ENCODE measurements around the gene EFCAB14.

Gene EFCAB14

GRCh38 chr1:46689897-46690296 is 29.0 kb downstream of the EFCAB14 start:
- Mint-ChIP-seq H3K4me1 (peaks cover 6% of the 10 kb centered on the region), H3K27ac (ENCODE audit: low read depth) (no peak overlapping the region), H3K36me3 (ENCODE audit: insufficient read depth) (peaks cover 62% of the 10 kb centered on the region), H3K27me3 (no peaks in the 10 kb centered on the region), H3K9me3 (no peaks in the 10 kb centered on the region), H3K4me3 (no peak overlapping the region)
- DNase-seq (ENCODE audit: low spot score in 2 of 2) = no peak
- no peak for ATAC-seq (replicated peaks; ENCODE audit: extremely low read depth, poor library complexity, severe bottlenecking)

GRCh38 chr1:46689356-46689755 is 29.6 kb downstream of the EFCAB14 start:
- H3K9me3 Mint-ChIP-seq = no peaks in the 10 kb centered on the region
- ATAC-seq (replicated peaks; ENCODE audit: extremely low read depth, poor library complexity, severe bottlenecking) (no peak), DNase-seq (ENCODE audit: low spot score in 2 of 2) (no peak)
- peaks cover 65% of the 10 kb centered on the region for H3K36me3 Mint-ChIP-seq (ENCODE audit: insufficient read depth)
- H3K4me3 Mint-ChIP-seq = no peak overlapping the region
- H3K27me3 Mint-ChIP-seq = no peaks in the 10 kb centered on the region
- H3K27ac Mint-ChIP-seq (ENCODE audit: low read depth) = no peak overlapping the region
- H3K4me1 Mint-ChIP-seq = peaks cover 6% of the 10 kb centered on the region

GRCh38 chr1:46687921-46688509 is 30.9 kb downstream of the EFCAB14 start:
- Mint-ChIP-seq H3K27me3 (no peaks in the 10 kb centered on the region), H3K4me1 (peaks cover 6% of the 10 kb centered on the region), H3K9me3 (no peaks in the 10 kb centered on the region), H3K27ac (ENCODE audit: low read depth) (no peak overlapping the region), H3K4me3 (no peak overlapping the region), H3K36me3 (ENCODE audit: insufficient read depth) (peaks cover 71% of the 10 kb centered on the region)
- ATAC-seq (replicated peaks; ENCODE audit: extremely low read depth, poor library complexity, severe bottlenecking) = no peak
- no peak for DNase-seq (ENCODE audit: low spot score in 2 of 2)

GRCh38 chr1:46687093-46687659 is 31.7 kb downstream of the EFCAB14 start:
- no peak for DNase-seq (ENCODE audit: low spot score in 2 of 2)
- ATAC-seq (replicated peaks; ENCODE audit: extremely low read depth, poor library complexity, severe bottlenecking) = no peak
- Mint-ChIP-seq H3K27me3 (no peaks in the 10 kb centered on the region), H3K4me1 (peaks cover 6% of the 10 kb centered on the region), H3K27ac (ENCODE audit: low read depth) (no peak overlapping the region), H3K9me3 (no peaks in the 10 kb centered on the region), H3K36me3 (ENCODE audit: insufficient read depth) (peaks cover 74% of the 10 kb centered on the region), H3K4me3 (no peak overlapping the region)

- DNase-seq (ENCODE audit: low spot score in 2 of 2) (no peak), ATAC-seq (replicated peaks; ENCODE audit: extremely low read depth, poor library complexity, severe bottlenecking) (no peak)
- Mint-ChIP-seq H3K9me3 (no peaks in the 10 kb centered on the region), H3K27ac (ENCODE audit: low read depth) (no peak overlapping the region), H3K36me3 (ENCODE audit: insufficient read depth) (peaks cover 70% of the 10 kb centered on the region), H3K4me3 (no peak overlapping the region), H3K27me3 (no peaks in the 10 kb centered on the region), H3K4me1 (peaks cover 6% of the 10 kb centered on the region)
Measured at GRCh38 chr1:46686255-46686654, 32.7 kb downstream of the EFCAB14 start.

- Mint-ChIP-seq H3K36me3 (ENCODE audit: insufficient read depth) (peaks cover 71% of the 10 kb centered on the region), H3K9me3 (no peaks in the 10 kb centered on the region), H3K27ac (ENCODE audit: low read depth) (no peak overlapping the region), H3K4me1 (peaks cover 6% of the 10 kb centered on the region), H3K27me3 (no peaks in the 10 kb centered on the region), H3K4me3 (no peak overlapping the region)
- no peak for ATAC-seq (replicated peaks; ENCODE audit: extremely low read depth, poor library complexity, severe bottlenecking)
- DNase-seq (ENCODE audit: low spot score in 2 of 2) = no peak
Measured at GRCh38 chr1:46684670-46685069, 34.2 kb downstream of the EFCAB14 start.

GRCh38 chr1:46682064-46682463 is 36.9 kb downstream of the EFCAB14 start:
- Mint-ChIP-seq H3K4me1 (peaks cover 4% of the 10 kb centered on the region), H3K27ac (ENCODE audit: low read depth) (peak overlapping the region; percentile 3), H3K27me3 (no peaks in the 10 kb centered on the region), H3K36me3 (ENCODE audit: insufficient read depth) (peaks cover 65% of the 10 kb centered on the region), H3K9me3 (no peaks in the 10 kb centered on the region), H3K4me3 (no peak overlapping the region)
- DNase-seq (ENCODE audit: low spot score in 2 of 2) = no peak
- ATAC-seq (replicated peaks; ENCODE audit: extremely low read depth, poor library complexity, severe bottlenecking) = no peak

GRCh38 chr1:46681333-46682034 is 37.4 kb downstream of the EFCAB14 start:
- no peaks in the 10 kb centered on the region for H3K27me3 Mint-ChIP-seq

GRCh38 chr1:46679789-46680573 is 38.9 kb downstream of the EFCAB14 start:
- DNase-seq (ENCODE audit: low spot score in 2 of 2) = no peak
- Mint-ChIP-seq H3K4me3 (no peak overlapping the region), H3K9me3 (no peaks in the 10 kb centered on the region), H3K36me3 (ENCODE audit: insufficient read depth) (peaks cover 56% of the 10 kb centered on the region), H3K4me1 (peaks cover 24% of the 10 kb centered on the region), H3K27ac (ENCODE audit: low read depth) (no peak overlapping the region), H3K27me3 (no peaks in the 10 kb centered on the region)
- ATAC-seq (replicated peaks; ENCODE audit: extremely low read depth, poor library complexity, severe bottlenecking) = no peak

More at GRCh38 chr1:46681333-46682034, 37.4 kb downstream of the EFCAB14 start:
- DNase-seq (ENCODE audit: low spot score in 2 of 2) (no peak), ATAC-seq (replicated peaks; ENCODE audit: extremely low read depth, poor library complexity, severe bottlenecking) (no peak)
- H3K27ac Mint-ChIP-seq (ENCODE audit: low read depth) = peak overlapping the region; percentile 3
- no peaks in the 10 kb centered on the region for H3K9me3 Mint-ChIP-seq
- H3K4me1 Mint-ChIP-seq = peaks cover 10% of the 10 kb centered on the region
- no peak overlapping the region for H3K4me3 Mint-ChIP-seq
- peaks cover 62% of the 10 kb centered on the region for H3K36me3 Mint-ChIP-seq (ENCODE audit: insufficient read depth)

- DNase-seq (ENCODE audit: low spot score in 2 of 2) (no peak), ATAC-seq (replicated peaks; ENCODE audit: extremely low read depth, poor library complexity, severe bottlenecking) (no peak)
- Mint-ChIP-seq H3K9me3 (no peaks in the 10 kb centered on the region), H3K27me3 (no peaks in the 10 kb centered on the region), H3K36me3 (ENCODE audit: insufficient read depth) (peaks cover 36% of the 10 kb centered on the region), H3K4me1 (peaks cover 24% of the 10 kb centered on the region), H3K4me3 (no peak overlapping the region), H3K27ac (ENCODE audit: low read depth) (peak overlapping the region; percentile 89)
Measured at GRCh38 chr1:46677339-46677738, 41.6 kb downstream of the EFCAB14 start.

- no peaks in the 10 kb centered on the region for H3K9me3 Mint-ChIP-seq
- ATAC-seq (replicated peaks; ENCODE audit: extremely low read depth, poor library complexity, severe bottlenecking) (no peak), DNase-seq (ENCODE audit: low spot score in 2 of 2) (no peak)
- H3K27ac Mint-ChIP-seq (ENCODE audit: low read depth) = peak overlapping the region; percentile 89
- H3K4me1 Mint-ChIP-seq = peaks cover 24% of the 10 kb centered on the region
- no peaks in the 10 kb centered on the region for H3K27me3 Mint-ChIP-seq
- peaks cover 30% of the 10 kb centered on the region for H3K36me3 Mint-ChIP-seq (ENCODE audit: insufficient read depth)
- no peak overlapping the region for H3K4me3 Mint-ChIP-seq
Measured at GRCh38 chr1:46676531-46676930, 42.4 kb downstream of the EFCAB14 start.

GRCh38 chr1:46675549-46676314 is 43.2 kb downstream of the EFCAB14 start:
- Mint-ChIP-seq H3K36me3 (ENCODE audit: insufficient read depth) (peaks cover 25% of the 10 kb centered on the region), H3K4me1 (peaks cover 24% of the 10 kb centered on the region), H3K4me3 (peak overlapping the region; percentile 38), H3K27me3 (no peaks in the 10 kb centered on the region), H3K27ac (ENCODE audit: low read depth) (peak overlapping the region; percentile 89), H3K9me3 (no peaks in the 10 kb centered on the region)
- DNase-seq (ENCODE audit: low spot score in 2 of 2) = no peak
- ATAC-seq (replicated peaks; ENCODE audit: extremely low read depth, poor library complexity, severe bottlenecking) = peak; percentile 79
